ENCODE data around the gene PRKCH. TPM values are rescaled to one million over a fixed set of nuclear protein-coding genes. Genes with fewer than 3 reads are reported as not detected.
A peak's percentile ranks its signal among the peaks of the same experiment; 100 is the strongest.

The PRKCH gene
- total RNA-seq, 1 experiment from 2014 or later: 2.7 TPM

- DNase-seq (ENCODE audit: low read depth, low spot score): no peak
- in situ Hi-C loops (cut with HindIII; ENCODE audit: low pct_unique_long_range_greater_than_20kb, low sequenced_read_pairs): no loop called here
- no peaks in the 10 kb centered on the region for H3K4me1 ChIP-seq (ENCODE audit: control insufficient read depth, insufficient read depth, low read length)
Observed at GRCh38 chr14:61475316-61475715, 153.9 kb downstream of the PRKCH start.

GRCh38 chr14:61476105-61476753 is 154.8 kb downstream of the PRKCH start:
- POLR2A ChIA-PET: no interaction called here
- TF ChIP-seq TCF7L2 (IDR thresholded peaks at IDR 0.05; ENCODE audit: low read depth, low read length) (no peak), CTCF (IDR thresholded peaks at IDR 0.05) (no peak), SIN3A (IDR thresholded peaks at IDR 0.05; ENCODE audit: borderline replicate concordance, insufficient read depth, low read depth, low read length) (no peak)
- no TSS peak for BruUV-seq (replicated peaks)
- Histone ChIP-seq H3K27ac (ENCODE audit: low read length) (no peak overlapping the region), H3K27me3 (ENCODE audit: control insufficient read depth, insufficient read depth, low read length) (no peaks in the 10 kb centered on the region), H3K4me3 (ENCODE audit: low read depth in 2 of 2, low read length in 2 of 2) (no peak overlapping the region), H3K9me3 (ENCODE audit: control insufficient read depth, insufficient read depth, low read depth, low read length) (no peaks in the 10 kb centered on the region), H3K36me3 (ENCODE audit: control insufficient read depth, insufficient read depth, low read length) (no peaks in the 10 kb centered on the region), H3K4me1 (ENCODE audit: control insufficient read depth, insufficient read depth, low read length) (no peaks in the 10 kb centered on the region)
- in situ Hi-C loops (cut with HindIII; ENCODE audit: low pct_unique_long_range_greater_than_20kb, low sequenced_read_pairs) (no loop called here), intact Hi-C loops (cut with micrococcal nuclease; ENCODE audit: unreplicated experiment) (loop anchor here (10.0 kb wide), 1 partner anchor 239 kb away; no protein-coding TSS in a partner anchor)
- ATAC-seq (no peak), DNase-seq (ENCODE audit: low read depth, low spot score) (no peak)
- CTCF ChIA-PET: no interaction called here

More at GRCh38 chr14:61475316-61475715, 153.9 kb downstream of the PRKCH start:
- TF ChIP-seq SIN3A (IDR thresholded peaks at IDR 0.05; ENCODE audit: borderline replicate concordance, insufficient read depth, low read depth, low read length) (no peak), CTCF (IDR thresholded peaks at IDR 0.05) (peak; percentile 56; the same call in 1 of the 2 replicates), POLR2AphosphoS5 (IDR thresholded peaks at IDR 0.05; ENCODE audit: low read depth, low read length) (no peak), TCF7L2 (IDR thresholded peaks at IDR 0.05; ENCODE audit: low read depth, low read length) (no peak), REST (IDR thresholded peaks at IDR 0.05; ENCODE audit: insufficient read depth in 1 of 2, low read depth in 2 of 2, low read length in 1 of 2) (no peak)
- CTCF ChIA-PET: no interaction called here
- no peak for ATAC-seq
- no TSS peak for BruUV-seq (replicated peaks)
- intact Hi-C loops (cut with micrococcal nuclease; ENCODE audit: unreplicated experiment): loop anchor here (10.0 kb wide), 1 partner anchor 239 kb away; no protein-coding TSS in a partner anchor
- POLR2A ChIA-PET: no interaction called here
- no peaks in the 10 kb centered on the region for H3K9me3 ChIP-seq (ENCODE audit: control insufficient read depth, insufficient read depth, low read depth, low read length)
- no peaks in the 10 kb centered on the region for H3K36me3 ChIP-seq (ENCODE audit: control insufficient read depth, insufficient read depth, low read length)
- no peak overlapping the region for H3K4me3 ChIP-seq (ENCODE audit: low read depth in 2 of 2, low read length in 2 of 2)
- no peaks in the 10 kb centered on the region for H3K27me3 ChIP-seq (ENCODE audit: control insufficient read depth, insufficient read depth, low read length)
- no peak overlapping the region for H3K27ac ChIP-seq (ENCODE audit: low read length)

Data from Panc1 (cell line).